ENCODE results near the gene GCLM.
"Not testable (repeated sequence)": the region's sequence is repeated elsewhere in the genome, so short reads cannot be mapped to it uniquely, and the experiment has no call there.

GCLM gene

DNA sequence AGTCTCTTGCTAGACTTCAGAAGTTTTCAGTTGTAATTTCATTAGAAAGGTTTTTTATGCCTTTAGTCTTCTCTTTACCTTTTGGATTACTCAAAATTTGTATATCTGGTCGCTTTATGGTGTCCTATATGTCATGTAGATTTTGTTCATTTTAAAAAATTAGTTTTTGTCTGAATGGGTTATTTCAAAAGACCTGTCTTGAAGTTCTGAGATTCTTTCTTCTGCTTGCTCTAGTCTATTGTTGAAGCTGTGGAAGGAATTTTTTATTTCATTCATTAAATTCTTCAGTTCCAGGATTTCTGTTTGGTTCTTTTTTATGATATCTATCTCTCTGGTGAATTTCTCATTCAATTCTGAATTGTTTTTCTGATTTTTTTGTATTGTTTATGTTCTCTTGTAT is 46.5 kb upstream of the GCLM start:
- Histone ChIP-seq H3K36me3 (ENCODE audit: low read length) (no peaks in the 10 kb centered on the region), H4K20me1 (ENCODE audit: low read depth, low read length) (no peaks in the 10 kb centered on the region), H3K4me3 (ENCODE audit: insufficient read depth, low read length, poor library complexity, severe bottlenecking) (no peak overlapping the region), H3F3A (ENCODE audit: insufficient read depth) (no peaks in the 10 kb centered on the region), H2AFZ (ENCODE audit: low read depth, low read length, severe bottlenecking) (no peak overlapping the region), H3K4me2 (ENCODE audit: low read depth, low read length, poor library complexity, severe bottlenecking) (no peak overlapping the region), H3K27ac (ENCODE audit: low read depth, low read length) (no peak overlapping the region), H3K79me2 (ENCODE audit: insufficient read depth, low read length) (no peaks in the 10 kb centered on the region), H3K27me3 (ENCODE audit: low read length) (no peaks in the 10 kb centered on the region), H3K9me3 (ENCODE audit: insufficient read depth, low read length) (no peaks in the 10 kb centered on the region), H3K9ac (ENCODE audit: low read length) (no peak overlapping the region), H3K9me2 (replicated peaks; ENCODE audit: insufficient read depth, low read length) (no peaks in the 10 kb centered on the region)
- no peak for TF ChIP-seq EZH2phosphoT487 (conservative IDR thresholded peaks at IDR 0.05; ENCODE audit: low read length)
- no peak for TF ChIP-seq CTCF (IDR thresholded peaks at IDR 0.05; ENCODE audit: insufficient read depth, low read length, poor library complexity, severe bottlenecking)

DNA sequence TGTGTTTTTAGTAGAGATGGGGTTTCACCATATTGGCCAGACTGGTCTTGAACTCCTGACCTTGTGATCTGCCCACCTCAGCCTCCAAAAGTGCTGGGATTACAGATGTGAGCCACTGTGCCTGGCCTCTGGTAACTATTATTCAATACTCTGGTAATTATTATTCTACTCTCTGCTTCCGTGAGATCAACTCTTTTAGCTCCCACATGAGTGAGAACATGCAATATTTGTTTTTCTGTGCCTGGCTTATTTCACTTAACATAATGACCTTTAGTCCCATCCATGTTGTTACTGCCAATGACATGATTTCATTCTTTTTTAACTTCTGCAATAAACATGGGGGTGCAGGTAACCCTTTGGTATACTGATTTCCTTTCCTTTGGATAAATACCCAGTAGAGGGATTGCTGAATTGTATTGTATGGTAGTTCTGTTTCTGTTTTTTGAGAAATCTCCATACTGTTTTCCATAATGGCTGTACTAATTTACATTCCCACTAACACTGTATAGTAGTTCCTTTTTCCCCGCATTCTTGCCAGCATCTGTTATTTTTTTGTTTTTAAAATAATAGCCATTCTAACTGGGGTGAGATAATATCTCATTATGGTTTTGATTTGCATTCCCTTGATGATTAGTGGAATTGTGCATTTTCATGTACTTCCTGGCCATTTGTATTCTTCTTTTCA is 37.9 kb upstream of the GCLM start:
- H3K27ac ChIP-seq (ENCODE audit: low read depth, low read length); H3K4me3 ChIP-seq (ENCODE audit: insufficient read depth, low read length, poor library complexity, severe bottlenecking); H2AFZ ChIP-seq (ENCODE audit: low read depth, low read length, severe bottlenecking); H3K9me3 ChIP-seq (ENCODE audit: insufficient read depth, low read length); H3K79me2 ChIP-seq (ENCODE audit: insufficient read depth, low read length); H3K36me3 ChIP-seq (ENCODE audit: low read length); H4K20me1 ChIP-seq (ENCODE audit: low read depth, low read length); H3K27me3 ChIP-seq (ENCODE audit: low read length); H3F3A ChIP-seq (ENCODE audit: insufficient read depth); H3K4me2 ChIP-seq (ENCODE audit: low read depth, low read length, poor library complexity, severe bottlenecking); H3K9ac ChIP-seq (ENCODE audit: low read length); H3K9me2 ChIP-seq (replicated peaks; ENCODE audit: insufficient read depth, low read length): not testable (repeated sequence)

GRCh38 chr1:93938461-93939145 is 29.4 kb upstream of the GCLM start:
- Histone ChIP-seq H3K27me3 (ENCODE audit: low read length) (no peaks in the 10 kb centered on the region), H3K79me2 (ENCODE audit: insufficient read depth, low read length) (no peaks in the 10 kb centered on the region), H3K9ac (ENCODE audit: low read length) (no peak overlapping the region), H3K9me3 (ENCODE audit: insufficient read depth, low read length) (peaks cover 8% of the 10 kb centered on the region; the same call in 1 of the 2 replicates), H3K9me2 (replicated peaks; ENCODE audit: insufficient read depth, low read length) (no peaks in the 10 kb centered on the region), H3K27ac (ENCODE audit: low read depth, low read length) (no peak overlapping the region), H3K4me3 (ENCODE audit: insufficient read depth, low read length, poor library complexity, severe bottlenecking) (no peak overlapping the region), H3F3A (ENCODE audit: insufficient read depth) (no peaks in the 10 kb centered on the region), H3K36me3 (ENCODE audit: low read length) (no peaks in the 10 kb centered on the region), H2AFZ (ENCODE audit: low read depth, low read length, severe bottlenecking) (no peak overlapping the region), H3K4me2 (ENCODE audit: low read depth, low read length, poor library complexity, severe bottlenecking) (no peak overlapping the region), H4K20me1 (ENCODE audit: low read depth, low read length) (no peaks in the 10 kb centered on the region)
- no peak for TF ChIP-seq CTCF (IDR thresholded peaks at IDR 0.05; ENCODE audit: insufficient read depth, low read length, poor library complexity, severe bottlenecking)
- no peak for TF ChIP-seq EZH2phosphoT487 (conservative IDR thresholded peaks at IDR 0.05; ENCODE audit: low read length)

DNA sequence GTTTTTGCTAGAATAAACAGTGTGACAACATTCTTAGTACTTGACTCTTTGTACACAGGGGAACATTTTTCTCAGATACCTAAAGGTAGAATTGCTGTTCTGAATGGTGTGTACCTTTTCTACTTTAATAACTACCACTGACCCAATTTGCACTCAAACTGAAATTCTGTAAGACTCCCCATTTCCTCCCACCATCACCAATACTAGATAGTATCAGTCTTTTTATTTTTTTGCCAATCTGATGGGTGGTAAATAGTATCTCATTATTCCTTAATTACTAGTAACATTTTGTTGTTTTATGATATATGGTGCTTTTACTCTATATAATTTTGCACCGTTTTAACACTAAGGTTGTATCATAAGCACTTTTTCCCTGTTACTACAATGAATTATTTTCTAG is 28.8 kb upstream of the GCLM start:
- no peak overlapping the region for H3K4me2 ChIP-seq (ENCODE audit: low read depth, low read length, poor library complexity, severe bottlenecking)
- H3K4me3 ChIP-seq (ENCODE audit: insufficient read depth, low read length, poor library complexity, severe bottlenecking): no peak overlapping the region
- H4K20me1 ChIP-seq (ENCODE audit: low read depth, low read length): no peaks in the 10 kb centered on the region
- no peaks in the 10 kb centered on the region for H3K79me2 ChIP-seq (ENCODE audit: insufficient read depth, low read length)
- H3F3A ChIP-seq (ENCODE audit: insufficient read depth): no peaks in the 10 kb centered on the region
- peaks cover 8% of the 10 kb centered on the region; the same call in 1 of the 2 replicates for H3K9me3 ChIP-seq (ENCODE audit: insufficient read depth, low read length)
- no peak overlapping the region for H3K9ac ChIP-seq (ENCODE audit: low read length)
- H2AFZ ChIP-seq (ENCODE audit: low read depth, low read length, severe bottlenecking): no peak overlapping the region
- no peaks in the 10 kb centered on the region for H3K9me2 ChIP-seq (replicated peaks; ENCODE audit: insufficient read depth, low read length)
- no peaks in the 10 kb centered on the region for H3K36me3 ChIP-seq (ENCODE audit: low read length)
- no peak overlapping the region for H3K27ac ChIP-seq (ENCODE audit: low read depth, low read length)
- H3K27me3 ChIP-seq (ENCODE audit: low read length): no peaks in the 10 kb centered on the region
- TF ChIP-seq CTCF (IDR thresholded peaks at IDR 0.05; ENCODE audit: insufficient read depth, low read length, poor library complexity, severe bottlenecking): no peak

All from SU-DHL-6 (cell line).